DMS153 treated with DMSO at 0.1 percent for 48 hours (cell line): ENCODE results near the gene DPF3.

Experiments
- DNase-seq: peaks from one replicate; lab custom pipeline; 2025; ENCODE audit not compliant: unreplicated experiment; lab: John Stamatoyannopoulos, UW

Gene DPF3

DNA sequence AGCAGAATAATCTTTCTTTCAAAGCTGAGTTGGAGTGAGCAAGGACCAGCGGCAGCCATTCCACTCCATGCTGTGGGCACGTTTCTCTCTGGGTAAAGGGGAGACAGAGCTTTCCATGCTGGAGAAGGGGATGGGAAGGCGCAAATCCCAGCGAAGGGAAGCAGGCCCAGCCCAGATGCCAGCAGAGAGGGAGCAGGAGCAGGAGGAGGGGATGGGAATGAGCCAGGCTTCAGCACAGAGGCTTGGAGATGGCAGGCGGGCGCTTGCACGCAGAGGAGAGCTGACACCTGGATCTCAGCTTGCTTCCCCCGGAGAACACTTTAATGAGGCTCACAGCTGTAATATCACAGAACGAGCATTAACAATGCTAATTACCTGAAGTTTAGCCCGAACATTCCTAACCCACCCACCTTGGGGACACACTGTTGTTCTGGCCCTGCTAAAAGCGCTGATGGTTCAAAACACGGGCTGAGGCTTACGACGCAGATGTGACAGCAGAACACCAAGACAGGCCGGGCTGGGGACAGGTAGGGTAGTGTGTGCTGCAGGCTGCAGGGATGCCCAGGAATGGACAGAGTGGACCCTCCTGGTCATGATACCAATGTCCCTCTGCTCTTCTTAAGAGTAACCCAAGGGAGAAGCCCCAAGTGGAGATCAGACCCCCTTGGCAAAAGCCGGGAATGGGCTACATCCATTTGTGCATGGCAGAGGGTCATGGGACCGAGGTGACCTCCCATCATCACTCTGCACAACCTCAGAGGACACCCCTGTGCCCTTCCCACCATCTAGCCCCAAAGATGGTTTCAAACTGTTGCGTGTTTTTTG is 288.6 kb downstream of the DPF3 start:
- DNase-seq, result no peak

- DNase-seq, result no peak
These were observed 289.8 kb downstream of the DPF3 start for GRCh38 chr14:72604133-72604532.

- no peak for DNase-seq
These were observed 290.3 kb downstream of the DPF3 start for GRCh38 chr14:72603639-72604038.

DNA sequence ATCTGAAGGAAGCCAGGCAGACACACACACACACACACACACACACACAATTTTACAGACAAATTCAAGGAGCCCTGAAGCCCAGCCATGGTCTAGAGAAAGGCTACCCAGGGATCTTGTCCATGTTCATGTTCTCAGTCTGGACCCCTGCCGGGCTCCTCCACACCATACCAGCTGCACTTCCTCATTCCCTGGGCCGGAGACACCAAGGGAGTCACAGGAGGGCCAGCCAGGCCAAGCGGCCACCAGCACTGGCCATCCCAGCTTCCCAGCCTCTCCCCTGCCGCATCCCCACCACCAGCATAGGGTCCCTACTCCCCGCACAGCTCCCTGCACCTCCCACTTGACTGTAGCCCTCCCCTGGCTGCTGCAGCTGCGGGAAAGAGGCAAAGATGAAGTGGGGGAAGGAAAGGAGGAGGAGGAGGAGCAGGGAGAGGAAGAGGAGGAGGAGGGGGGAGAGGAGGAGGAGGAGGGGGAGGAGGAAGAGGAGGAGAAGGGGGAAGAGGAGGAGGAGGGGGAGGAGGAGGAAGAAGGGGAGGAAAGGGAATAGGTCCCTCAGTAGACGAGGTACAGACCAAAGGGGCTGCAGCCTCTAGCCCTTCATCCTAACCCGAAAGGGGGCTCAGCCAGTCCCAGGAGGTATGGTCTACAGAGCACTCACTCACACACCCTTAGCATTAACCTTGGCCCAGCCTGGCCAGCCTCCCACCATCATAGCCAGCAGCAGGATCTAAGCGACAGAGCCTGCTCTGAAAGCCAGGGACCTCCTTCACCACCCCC is 293.2 kb downstream of the DPF3 start:
- DNase-seq, result no peak

DNA sequence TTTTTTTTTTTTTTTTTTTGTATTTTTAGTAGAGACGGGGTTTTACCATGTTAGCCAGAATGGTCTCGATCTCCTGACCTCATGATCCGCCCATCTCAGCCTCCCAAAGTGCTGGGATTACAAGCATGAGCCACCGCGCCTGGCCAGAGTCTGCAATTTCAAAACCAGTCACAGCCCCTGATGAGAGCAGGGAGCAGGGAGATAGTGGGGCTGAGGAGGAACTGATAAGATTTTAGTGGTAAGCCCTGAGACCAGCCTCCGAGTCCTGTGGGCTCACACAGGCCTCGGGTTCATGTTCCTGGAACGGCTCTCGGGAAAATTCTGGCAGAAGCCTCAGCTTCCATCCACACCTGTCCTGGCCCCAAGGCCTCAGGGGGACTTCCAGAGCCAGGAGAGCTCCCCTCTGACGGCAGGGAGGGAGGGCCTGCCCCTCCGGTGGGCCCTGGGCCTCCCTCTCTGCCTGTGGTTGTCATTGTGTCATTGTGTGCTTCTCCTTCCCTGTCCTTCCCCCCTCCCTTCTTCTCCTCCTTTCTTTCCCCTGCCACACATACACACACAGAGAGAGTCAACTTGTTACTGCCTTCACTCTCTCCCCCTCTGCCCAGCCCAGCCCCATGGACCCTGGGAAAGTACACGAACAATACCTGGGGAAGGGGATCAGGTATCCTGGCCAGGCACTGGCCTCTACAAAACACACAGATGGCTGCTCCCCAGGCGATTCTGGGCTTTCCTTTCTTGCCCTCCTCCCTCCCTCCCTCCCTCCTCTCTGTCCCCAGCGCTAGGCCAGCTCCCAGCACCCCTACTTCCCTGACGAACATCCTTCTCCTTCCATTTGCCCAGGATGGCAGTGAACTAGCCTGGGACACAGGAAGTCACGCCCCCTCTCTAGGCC is 294.1 kb downstream of the DPF3 start:
- no peak for DNase-seq

- DNase-seq, result no peak
These were observed 295.6 kb downstream of the DPF3 start for GRCh38 chr14:72598306-72598705.

DNA sequence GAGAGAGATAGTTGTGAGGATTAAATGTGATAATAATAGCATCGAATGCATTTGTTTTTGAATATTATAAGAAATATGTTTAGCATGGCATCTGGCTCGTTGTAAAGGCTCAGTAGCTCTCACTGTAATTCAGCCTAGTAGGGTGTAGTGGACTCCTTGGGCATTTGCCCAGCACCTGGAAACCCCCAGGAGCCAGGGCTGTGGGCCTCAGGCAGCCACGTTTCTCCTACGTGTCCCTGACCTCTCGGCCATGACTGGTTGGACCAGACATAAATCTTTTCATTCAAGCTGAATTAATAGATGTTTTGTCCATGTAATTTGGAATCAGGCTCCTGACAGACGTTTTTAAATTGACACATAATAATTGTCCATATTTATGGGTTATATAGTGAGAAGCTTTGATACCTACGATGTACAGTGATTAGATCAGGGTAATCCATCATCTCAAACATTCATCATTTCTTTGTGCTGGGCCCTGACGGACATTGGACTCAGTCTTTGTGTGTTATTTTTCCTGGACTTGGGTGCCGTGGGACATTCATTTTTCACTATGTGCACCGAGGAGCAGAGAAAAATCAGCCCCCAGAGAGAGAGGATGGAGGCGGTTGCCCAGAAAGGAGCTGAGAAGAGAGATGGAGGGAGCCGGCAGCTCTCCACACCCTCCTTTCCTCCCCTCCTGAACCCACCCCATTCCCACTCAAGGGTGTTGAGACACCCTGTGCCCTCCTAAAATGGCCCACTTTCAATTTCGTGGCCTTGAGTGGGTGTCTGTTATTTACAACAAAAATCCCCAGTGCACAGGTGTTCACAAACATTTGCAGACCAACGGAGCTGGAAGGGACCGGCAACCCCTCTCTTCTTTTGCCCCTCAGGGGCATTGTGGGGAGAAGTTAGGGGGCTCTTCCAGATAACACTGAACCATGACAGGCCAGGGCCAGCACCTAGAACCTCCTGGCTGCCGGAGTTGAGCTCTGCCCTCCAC is 296.4 kb downstream of the DPF3 start:
- DNase-seq, result no peak

DNA sequence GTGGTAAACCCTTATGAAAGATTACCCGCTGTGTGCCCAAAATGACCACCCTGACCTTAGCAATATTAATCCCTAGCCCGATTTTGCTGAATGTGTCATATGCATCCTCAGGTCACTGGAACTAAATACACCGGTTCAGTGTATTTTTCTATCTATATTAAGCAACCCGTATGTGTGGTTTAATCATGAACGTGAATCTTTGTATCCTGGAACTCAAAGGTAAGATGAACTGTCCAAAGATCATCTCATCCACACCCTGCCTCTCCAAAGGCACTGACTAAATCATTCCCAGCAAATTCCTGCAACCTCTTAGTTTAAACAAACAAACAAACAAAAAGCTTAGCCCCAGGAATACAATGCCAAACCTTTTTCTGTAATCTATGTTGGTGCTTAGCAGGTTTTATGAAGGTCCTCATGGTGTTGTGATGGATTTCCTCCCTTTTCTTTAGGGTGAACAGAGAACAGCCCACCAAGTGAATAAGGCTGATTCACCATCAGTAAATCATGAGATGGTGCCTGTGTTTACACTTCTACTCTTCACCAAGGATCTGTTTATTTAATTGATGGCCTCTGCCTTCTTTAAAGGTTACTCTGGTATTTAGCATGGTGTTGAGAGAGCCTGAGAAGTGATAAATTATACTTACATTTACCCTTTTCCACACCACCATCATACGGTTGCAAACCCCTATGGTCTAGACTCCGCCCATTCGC is 298.6 kb downstream of the DPF3 start:
- no peak for DNase-seq

DNA sequence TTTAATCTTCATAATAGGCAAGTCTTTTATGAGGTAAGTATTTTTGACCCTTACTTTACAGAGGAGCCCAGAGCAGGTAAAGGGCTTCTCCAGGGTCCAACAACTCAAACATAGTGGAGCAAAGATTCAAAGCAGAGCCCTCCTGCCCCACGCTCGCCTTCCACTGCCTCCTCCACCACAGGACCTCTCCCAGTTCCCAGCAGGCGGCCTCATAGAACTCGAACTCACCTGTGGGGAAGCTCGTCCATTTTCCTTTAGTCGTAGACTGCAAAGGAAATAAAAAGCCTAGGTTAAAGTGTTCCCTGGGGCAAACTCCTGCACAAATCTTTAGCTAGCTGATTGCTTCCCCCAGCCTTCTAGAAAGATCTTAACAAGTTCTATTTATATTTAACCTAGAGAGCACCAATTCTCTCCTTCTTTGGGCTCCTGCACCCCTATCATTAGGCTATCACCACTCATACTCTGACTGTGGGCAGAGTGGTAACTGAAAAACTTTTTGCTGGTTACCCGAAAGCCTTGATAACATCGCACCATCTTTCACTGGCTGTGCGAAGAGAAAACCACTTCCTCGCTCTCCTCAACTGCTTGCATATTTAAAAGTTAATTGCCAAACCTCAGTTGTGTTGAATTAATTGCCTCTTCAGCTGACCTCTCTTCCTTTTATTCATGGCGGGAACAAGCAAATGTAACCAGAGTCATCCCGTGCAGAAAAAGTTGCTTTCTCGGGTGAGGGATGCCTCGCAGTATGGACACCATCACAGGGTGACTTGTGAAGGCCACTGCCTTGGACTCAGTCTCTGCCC is 299.6 kb downstream of the DPF3 start:
- DNase-seq, result no peak

- no peak for DNase-seq
These were observed 302.5 kb downstream of the DPF3 start for GRCh38 chr14:72591391-72591790.

- no peak for DNase-seq
These were observed 303.3 kb downstream of the DPF3 start for GRCh38 chr14:72590577-72590976.

DNA sequence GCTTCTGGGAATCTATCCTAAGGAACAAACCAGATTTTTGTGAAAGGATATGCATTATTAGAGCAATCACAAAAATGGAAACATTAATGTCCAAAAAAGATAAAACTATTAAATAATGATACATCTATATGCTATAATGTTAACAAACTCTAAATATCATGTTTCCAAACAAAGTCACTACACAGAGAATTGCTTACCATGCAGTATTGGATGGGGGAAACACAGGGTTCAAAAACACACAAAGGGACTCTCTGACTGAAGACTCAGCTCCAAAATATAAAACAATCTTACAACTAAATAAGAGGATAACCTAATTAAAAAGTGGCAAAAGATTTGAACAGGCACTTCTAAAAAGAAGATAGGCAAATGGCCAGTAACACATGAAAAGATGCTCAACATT is 304.2 kb downstream of the DPF3 start:
- DNase-seq, result no peak

DNA sequence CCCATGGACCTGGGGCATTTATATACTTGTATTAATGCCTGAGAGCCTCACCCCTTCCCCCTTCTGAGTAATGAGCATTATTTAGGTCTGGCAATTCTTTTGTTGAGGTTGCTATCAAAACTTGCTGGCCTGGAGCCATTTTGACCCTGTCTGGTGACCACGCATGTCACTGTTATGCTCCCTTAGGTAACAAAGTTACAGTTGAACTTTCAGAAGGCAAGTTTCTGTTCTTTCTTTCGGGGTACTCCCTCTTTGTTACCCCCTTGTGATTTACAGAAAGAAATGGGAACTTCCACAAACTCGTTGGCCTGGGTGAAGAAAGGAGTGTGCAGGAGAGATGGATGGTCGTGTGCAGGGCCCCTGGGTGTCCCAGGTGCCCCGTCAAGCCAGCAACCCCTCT is 305.4 kb downstream of the DPF3 start:
- DNase-seq, result no peak

DNA sequence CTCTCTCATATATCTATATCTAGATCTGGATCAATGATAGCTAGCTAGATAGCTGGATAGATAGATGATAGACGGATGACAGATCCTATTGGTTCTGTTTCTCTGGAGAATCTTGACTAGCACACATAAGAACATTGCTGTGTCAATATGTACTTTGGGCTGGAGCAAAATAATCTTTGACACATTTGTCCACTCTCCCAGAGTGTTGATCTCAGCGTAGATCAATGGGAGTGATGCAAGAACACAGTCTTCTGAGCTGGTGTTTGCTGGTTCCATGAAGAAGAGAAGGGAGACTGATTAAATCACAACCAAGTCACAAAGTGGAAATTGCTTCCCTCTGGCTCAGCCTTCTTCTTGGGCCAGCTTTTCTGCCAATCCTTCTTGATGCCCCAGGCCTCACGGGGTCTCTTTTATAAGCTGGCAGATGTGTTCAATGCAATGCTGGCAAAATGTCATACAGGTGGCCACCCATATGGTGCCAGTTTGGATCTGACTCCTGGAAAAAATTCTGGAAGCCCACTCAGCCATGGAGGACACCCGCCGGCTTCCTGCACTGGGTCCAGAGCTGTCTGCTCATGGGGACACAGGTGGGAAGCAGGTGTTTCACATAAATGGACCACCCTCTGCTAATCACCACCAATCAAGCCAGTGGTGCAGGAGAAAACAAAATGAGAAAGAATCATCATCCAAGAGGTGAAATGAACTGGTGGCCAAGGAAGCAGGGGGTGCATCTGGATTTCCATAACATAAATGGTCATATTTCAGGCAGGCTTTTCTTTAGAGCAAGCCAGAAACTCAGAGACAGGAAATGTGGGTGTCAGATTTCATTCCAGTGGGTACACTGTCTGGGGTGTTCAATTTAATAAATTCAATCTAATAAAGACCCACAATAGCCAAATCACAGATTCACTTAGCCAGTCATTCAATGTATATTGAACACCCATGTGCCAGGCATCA is 310.3 kb downstream of the DPF3 start:
- no peak for DNase-seq

- DNase-seq, result no peak
These were observed 311.3 kb downstream of the DPF3 start for GRCh38 chr14:72582582-72582981.

GRCh38 chr14:72578514-72578913 is 315.4 kb downstream of the DPF3 start:
- DNase-seq, result no peak

DNA sequence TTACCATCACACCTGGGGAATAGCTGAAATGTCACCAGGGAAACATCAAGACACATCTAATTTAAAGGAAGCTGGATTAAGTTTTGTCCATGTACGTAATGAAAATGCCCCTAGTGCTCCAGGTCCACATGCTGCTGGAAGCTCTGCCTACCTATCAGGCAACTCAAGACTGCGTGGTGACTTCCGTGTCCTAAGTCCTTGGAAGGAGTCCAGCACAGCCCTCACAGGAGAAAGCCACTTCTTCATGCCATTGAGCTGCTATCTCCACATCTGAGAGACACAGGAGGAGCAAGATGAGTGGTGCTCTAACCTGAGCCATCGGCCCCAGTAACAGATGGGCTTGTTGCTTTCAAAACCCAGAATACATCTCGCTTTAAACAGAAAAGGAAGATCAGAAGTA is 316.4 kb downstream of the DPF3 start:
- DNase-seq, result no peak

DNA sequence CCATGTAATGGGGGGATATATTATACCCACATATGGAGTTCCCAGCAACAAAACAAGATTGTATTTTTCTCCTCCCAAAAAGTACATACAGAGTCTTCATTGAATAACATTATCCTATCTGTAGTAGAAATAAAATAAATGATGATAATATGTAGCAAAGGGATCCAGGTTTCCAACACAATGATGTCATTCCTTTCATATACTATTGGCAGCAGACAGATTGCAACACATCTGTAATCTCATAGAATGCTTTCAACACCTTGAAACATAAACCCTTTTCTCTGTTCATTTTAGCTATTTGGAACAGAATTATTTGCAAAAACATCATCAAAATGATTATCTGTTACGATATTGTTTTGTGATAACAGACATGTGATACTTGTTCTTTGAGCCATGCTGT is 317.6 kb downstream of the DPF3 start:
- no peak for DNase-seq
